PFSK-1 (cell line): ENCODE data around the gene GNB5.

Source experiments
- FOXP2 ChIP-seq: optimal IDR thresholded peaks from 2 replicates; pipeline ENCODE3; 2011; ENCODE audit warnings: borderline replicate concordance, control low read depth, inconsistent platforms; ENCODE audit not compliant: insufficient read depth; ENCODE audit errors: extremely low read length, extremely low read depth
- POLR2AphosphoS5 ChIP-seq: IDR thresholded peaks from 2 replicates; pipeline ENCODE4 v1.6.1; 2012; ENCODE audit warnings: low read depth, mild to moderate bottlenecking, control low read depth, low read length, moderate library complexity
- REST ChIP-seq, 2 experiments: IDR thresholded peaks; 2 replicates each; pipeline versions ENCODE4 v1.6.1 to v1.8.0; 2011 to 2012; ENCODE audit warnings: low read depth in 2 of 2, low read length in 2 of 2, control low read depth in 1 of 2, inconsistent platforms in 1 of 2, mild to moderate bottlenecking in 1 of 2, moderate library complexity in 1 of 2; ENCODE audit not compliant: insufficient read depth in 1 of 2
- SIN3A ChIP-seq: IDR thresholded peaks from 2 replicates; pipeline ENCODE4 v1.6.1; 2012; ENCODE audit warnings: mild to moderate bottlenecking, low read length, moderate library complexity, borderline replicate concordance; ENCODE audit not compliant: insufficient read depth
- TAF1 ChIP-seq: IDR thresholded peaks from 2 replicates; pipeline ENCODE4 v1.6.1; 2012; ENCODE audit warnings: low read length, control low read depth, borderline replicate concordance; ENCODE audit not compliant: insufficient read depth

The GNB5 gene

GRCh38 chr15:52124270-52124880 is 66.8 kb downstream of the GNB5 start:
- peak in 1 of 2 experiments; percentile 30; a peak in 1 of 4 replicates for TF ChIP-seq REST (IDR thresholded peaks at IDR 0.05; ENCODE audit: insufficient read depth in 1 of 2, low read depth in 2 of 2, low read length in 2 of 2)
- TF ChIP-seq FOXP2, result no peak

- TF ChIP-seq FOXP2 (no peak), SIN3A (no peak), REST (IDR thresholded peaks at IDR 0.05; ENCODE audit: insufficient read depth in 1 of 2, low read depth in 2 of 2, low read length in 2 of 2) (no peak)
Measured at GRCh38 chr15:52121896-52122295, 69.3 kb downstream of the GNB5 start.

- TF ChIP-seq REST (IDR thresholded peaks at IDR 0.05; ENCODE audit: insufficient read depth in 1 of 2, low read depth in 2 of 2, low read length in 2 of 2) (no peak), TAF1 (no peak), SIN3A (no peak), POLR2AphosphoS5 (no peak), FOXP2 (no peak)
Measured at GRCh38 chr15:52121006-52121405, 70.2 kb downstream of the GNB5 start.

GRCh38 chr15:52120488-52120887 is 70.7 kb downstream of the GNB5 start:
- no peak for TF ChIP-seq TAF1
- no peak for TF ChIP-seq REST (IDR thresholded peaks at IDR 0.05; ENCODE audit: insufficient read depth in 1 of 2, low read depth in 2 of 2, low read length in 2 of 2)
- TF ChIP-seq POLR2AphosphoS5, result no peak
- TF ChIP-seq SIN3A, result no peak

- TF ChIP-seq REST (IDR thresholded peaks at IDR 0.05; ENCODE audit: insufficient read depth in 1 of 2, low read depth in 2 of 2, low read length in 2 of 2) (no peak), TAF1 (no peak)
Measured at GRCh38 chr15:52118969-52119749, 72.0 kb downstream of the GNB5 start.
